GM18868 (cell line): ENCODE data around the gene GPR61.

Experiments
- ATAC-seq: cut with Tn5 transposase; IDR thresholded peaks from one replicate; pipeline ENCODE4 v1.9.1; 2021; ENCODE audit warnings: mild to moderate bottlenecking, moderate library complexity; ENCODE audit not compliant: unreplicated experiment

Gene GPR61

GRCh38 chr1:109566982-109567381 lies 27.3 kb downstream of the GPR61 start:
- ATAC-seq, result no peak

- no peak for ATAC-seq
Observed at GRCh38 chr1:109567877-109568672, 28.4 kb downstream of the GPR61 start.

DNA sequence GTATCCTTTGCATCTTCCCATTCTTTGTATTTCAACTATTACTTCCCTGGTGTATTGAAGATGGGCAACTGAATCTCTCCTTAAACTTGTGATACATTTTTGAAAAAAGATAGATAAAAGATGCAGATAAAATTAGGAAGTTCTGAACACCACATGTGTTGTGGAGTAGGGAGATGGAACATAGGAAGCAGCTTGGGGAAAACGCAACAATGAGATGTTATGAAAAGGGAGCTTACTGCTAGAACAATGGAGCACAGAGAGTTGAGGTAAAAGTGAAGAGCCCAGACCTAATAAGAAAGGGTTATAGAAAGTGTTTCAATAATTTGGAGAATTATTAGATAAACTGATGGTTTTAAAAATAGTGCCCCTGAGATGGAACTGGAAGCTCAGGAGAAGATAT lies 29.7 kb downstream of the GPR61 start:
- ATAC-seq, result no peak

GRCh38 chr1:109570414-109570813 lies 30.7 kb downstream of the GPR61 start:
- no peak for ATAC-seq

DNA sequence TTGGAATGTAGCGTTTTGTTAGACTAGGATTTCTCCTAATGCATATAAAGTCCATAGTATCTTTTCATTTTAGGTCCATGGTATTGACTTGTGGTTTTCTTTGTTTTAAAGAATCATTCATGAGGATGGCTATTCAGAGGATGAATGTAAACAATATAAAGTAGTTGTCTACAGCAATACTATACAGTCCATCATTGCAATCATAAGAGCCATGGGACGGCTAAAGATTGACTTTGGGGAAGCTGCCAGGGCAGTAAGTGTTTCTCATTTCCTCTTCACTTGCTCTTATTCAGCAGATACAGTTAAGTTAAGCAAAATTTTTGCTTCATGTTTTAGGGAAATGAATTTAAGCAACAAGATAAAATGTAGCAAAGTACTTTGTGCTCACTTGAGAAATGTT lies 34.1 kb downstream of the GPR61 start:
- no peak for ATAC-seq

GRCh38 chr1:109578947-109579443 lies 39.3 kb downstream of the GPR61 start:
- no peak for ATAC-seq

DNA sequence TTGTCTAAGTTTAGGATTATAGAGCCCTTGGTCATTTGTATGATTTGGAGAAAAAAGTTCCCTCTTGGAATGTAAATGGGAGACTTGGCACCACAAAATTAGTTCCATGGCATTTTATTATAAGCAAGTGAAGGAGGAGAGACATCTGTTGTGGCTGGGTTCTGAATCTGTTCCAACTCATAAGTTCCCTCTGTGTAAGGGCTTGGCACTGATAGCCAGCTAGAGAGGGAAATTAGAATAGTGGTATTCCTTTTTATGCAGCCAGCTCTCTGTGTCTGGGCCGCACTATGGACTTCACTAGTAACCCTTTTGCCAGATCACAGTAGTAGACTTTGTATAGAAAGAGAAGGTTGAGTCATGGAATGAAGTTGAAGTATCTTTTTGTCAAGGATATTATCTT lies 39.8 kb downstream of the GPR61 start:
- no peak for ATAC-seq

DNA sequence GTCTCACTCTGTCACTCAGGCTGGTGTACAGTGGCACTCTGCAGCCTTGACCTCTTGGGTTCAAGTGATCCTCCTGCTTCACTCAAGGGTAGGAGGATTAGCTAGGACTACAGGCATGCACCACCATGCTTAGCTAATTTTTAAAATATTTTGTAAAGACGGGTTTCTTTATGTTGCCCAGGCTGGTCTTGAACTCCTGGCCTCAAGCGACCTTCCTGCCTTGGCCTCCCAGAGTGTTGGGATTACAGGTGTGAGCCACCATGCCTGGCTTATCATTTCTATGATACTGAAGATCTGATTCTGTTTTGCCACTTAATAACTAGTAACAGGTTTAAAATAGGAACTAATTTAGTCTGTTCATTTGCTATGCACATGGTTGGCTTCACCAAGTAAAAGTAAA lies 42.3 kb downstream of the GPR61 start:
- ATAC-seq, result no peak

- no peak for ATAC-seq
Observed at GRCh38 chr1:109584766-109585165, 45.1 kb downstream of the GPR61 start.

GRCh38 chr1:109586055-109586454 lies 46.4 kb downstream of the GPR61 start:
- ATAC-seq, result no peak

DNA sequence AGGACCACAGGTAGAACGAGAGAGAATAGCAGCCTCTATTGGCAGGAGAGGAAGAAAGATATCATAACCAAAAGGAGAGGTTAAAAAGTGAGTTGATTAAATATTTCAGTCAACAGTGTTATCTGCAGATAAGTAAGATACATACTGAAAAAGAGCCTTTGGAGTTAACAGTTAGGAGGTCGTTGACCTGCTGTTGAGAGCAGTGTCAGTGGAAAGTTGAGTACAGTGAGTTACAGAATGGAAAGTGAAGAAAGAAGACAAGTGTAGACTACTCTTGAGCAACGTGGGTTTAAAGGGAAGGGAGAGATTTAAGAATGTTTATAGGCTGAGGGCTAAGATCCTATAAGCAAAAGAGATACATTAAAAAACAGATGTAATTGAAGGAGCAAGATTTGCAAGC lies 49.5 kb downstream of the GPR61 start:
- ATAC-seq, result no peak

- no peak for ATAC-seq
Observed at GRCh38 chr1:109589679-109590078, 50.0 kb downstream of the GPR61 start.

DNA sequence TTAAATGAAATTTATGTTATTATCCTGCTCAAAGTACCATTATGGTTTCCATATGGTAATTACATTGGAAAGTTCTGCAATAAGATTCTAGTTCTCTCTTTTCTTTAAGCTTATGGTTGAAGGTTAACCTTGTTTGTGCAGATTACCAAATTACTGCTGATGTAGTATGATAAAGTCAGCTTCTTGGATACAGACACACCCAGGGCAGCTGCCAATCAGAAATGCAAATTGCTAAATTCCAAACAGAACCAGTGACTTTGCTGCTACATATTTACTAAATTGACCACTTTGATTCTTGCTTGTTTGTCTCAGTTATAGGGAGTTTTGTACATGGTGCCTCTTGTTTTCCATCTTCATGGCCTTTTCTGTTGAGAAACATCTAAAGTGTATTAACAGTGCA lies 53.2 kb downstream of the GPR61 start:
- ATAC-seq, result no peak

DNA sequence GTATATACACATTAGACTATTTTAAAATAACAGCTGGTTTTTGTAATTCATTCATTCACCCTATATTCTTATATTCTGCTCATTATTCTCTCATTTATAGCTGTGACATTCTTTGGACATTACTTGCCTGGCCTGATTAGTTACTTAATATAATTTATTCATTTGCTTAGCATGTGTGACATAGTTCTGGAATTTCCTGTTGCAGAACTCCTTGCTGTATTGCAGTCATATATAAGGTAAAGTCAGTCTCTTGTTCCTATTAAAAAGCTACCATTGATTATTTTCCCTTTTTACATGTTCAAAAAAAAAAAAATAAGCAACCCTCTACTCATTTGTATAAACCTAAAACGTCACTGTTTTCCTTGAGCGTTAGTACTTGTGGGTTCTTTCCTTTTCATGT lies 55.9 kb downstream of the GPR61 start:
- ATAC-seq, result no peak
